GM12801 (cell line): ENCODE data around the gene IFNA21.
"Not testable (repeated sequence)": the region's sequence is repeated elsewhere in the genome, so short reads cannot be mapped to it uniquely, and the experiment has no call there.

ENCODE experiments used
- TF ChIP-seq, protein P1 (sequence below): IDR thresholded peaks from one replicate; pipeline ENCODE4 v1.5.1; 2011; ENCODE audit warnings: control low read depth; ENCODE audit not compliant: insufficient read length; ENCODE audit errors: extremely low read depth

IFNA21 gene

DNA sequence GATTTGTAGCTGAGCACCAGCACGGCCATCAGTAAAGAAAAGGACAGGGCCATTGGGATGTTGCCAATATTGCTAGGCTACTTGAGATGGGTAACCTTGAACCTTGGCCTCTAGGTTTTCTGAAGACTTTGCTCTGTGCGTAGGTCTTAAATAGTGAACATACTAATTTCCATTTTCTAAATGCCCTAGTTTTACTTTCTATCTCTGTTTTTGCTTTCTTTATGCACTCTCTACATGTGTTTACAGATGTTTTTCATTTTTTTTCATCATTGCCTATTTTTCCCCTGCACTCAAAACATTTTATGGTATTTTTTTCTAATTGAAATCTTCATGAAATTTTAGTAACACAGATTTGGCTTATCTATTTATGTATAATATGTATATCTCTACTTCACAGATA is at the start of gene IFNA21:
Gene IFNA21, minus strand, starts transcription at position 101 of the 400 bp plus-strand sequence. Its CDS starts 48 bp downstream, at position 53.
- TF ChIP-seq, protein P1, sequence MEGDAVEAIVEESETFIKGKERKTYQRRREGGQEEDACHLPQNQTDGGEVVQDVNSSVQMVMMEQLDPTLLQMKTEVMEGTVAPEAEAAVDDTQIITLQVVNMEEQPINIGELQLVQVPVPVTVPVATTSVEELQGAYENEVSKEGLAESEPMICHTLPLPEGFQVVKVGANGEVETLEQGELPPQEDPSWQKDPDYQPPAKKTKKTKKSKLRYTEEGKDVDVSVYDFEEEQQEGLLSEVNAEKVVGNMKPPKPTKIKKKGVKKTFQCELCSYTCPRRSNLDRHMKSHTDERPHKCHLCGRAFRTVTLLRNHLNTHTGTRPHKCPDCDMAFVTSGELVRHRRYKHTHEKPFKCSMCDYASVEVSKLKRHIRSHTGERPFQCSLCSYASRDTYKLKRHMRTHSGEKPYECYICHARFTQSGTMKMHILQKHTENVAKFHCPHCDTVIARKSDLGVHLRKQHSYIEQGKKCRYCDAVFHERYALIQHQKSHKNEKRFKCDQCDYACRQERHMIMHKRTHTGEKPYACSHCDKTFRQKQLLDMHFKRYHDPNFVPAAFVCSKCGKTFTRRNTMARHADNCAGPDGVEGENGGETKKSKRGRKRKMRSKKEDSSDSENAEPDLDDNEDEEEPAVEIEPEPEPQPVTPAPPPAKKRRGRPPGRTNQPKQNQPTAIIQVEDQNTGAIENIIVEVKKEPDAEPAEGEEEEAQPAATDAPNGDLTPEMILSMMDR = not testable (repeated sequence)

DNA sequence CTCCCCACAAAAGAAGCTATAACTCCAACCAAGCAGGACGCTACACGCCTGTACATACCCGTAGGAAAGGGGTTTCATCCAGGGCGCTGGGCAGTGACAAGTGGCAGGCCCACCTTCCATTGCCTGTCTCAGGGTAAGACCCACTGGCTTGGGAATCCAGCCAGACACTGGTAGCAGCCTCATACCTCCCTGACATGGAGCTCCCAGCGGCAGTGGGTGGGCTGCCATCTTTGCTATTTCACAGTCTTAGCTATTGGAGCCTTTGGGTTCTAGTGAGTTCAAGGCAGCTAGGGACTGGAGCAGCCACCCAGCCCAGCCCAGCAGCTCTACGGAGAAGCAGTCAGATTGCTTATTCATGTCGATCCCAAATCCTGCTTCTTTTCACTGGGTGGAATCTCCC is 43.9 kb upstream of the IFNA21 start:
- TF ChIP-seq, protein P1 = no peak

DNA sequence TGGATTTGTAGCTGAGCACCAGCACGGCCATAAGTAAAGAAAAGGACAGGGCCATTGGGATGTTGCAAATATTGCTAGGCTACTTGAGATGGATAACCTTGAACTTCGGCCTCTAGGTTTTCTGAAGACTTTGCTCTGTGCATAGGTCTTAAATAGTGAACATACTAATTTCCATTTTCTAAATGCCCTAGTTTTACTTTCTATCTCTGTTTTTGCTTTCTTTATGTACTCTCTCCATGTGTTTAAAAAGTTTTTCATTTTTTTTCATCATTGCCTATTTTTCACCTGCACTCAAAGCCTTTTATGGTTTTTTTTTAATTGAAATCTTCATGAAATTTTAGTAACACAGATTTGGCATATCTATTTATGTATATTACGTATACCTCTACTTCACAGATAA is 40.6 kb upstream of the IFNA21 start, which contains the start of gene IFNA10:
Gene IFNA10, minus strand, starts transcription at position 101 of the 400 bp plus-strand sequence. Its CDS starts 46 bp downstream, at position 55.
- TF ChIP-seq, protein P1 = not testable (repeated sequence)

DNA sequence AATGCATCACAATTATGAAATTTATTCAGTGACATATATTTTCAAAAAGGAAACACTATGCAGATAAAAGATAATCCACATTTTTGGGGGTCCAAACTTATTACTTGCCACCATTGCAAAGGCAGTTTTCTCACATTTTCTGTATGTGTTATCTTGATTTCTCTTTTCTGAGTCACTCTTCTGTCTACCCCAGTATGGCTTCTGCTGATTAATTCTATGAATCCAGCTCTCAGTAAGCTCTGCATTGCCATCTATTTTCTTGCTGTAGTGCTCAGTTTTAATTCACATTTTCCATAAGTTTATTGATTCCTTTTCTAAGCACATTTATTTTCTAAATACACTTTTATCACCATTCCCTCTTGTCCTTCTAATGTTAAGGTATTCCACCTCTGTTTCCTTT is 38.7 kb upstream of the IFNA21 start:
- TF ChIP-seq, protein P1 = no peak

DNA sequence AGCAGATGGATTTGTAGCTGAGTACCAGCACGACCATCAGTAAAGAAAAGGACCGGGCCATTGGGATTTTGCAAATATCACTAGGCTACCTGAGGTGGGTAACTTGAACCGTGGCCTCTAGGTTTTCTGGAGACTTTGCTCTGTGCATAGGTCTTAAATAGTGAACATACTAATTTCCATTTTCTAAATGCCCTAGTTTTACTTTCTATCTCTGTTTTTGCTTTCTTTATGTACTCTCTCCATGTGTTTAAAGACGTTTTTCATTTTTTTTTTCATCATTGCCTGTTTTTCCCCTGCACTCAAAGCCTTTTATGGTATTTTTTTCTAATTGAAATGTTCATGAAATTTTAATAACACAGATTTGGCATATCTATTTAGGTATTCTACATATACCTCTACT is 35.6 kb upstream of the IFNA21 start, which contains the start of gene IFNA7:
Gene IFNA7, minus strand, starts transcription at position 101 of the 400 bp plus-strand sequence. Its CDS starts 40 bp downstream, at position 61.
- TF ChIP-seq, protein P1 = not testable (repeated sequence)

DNA sequence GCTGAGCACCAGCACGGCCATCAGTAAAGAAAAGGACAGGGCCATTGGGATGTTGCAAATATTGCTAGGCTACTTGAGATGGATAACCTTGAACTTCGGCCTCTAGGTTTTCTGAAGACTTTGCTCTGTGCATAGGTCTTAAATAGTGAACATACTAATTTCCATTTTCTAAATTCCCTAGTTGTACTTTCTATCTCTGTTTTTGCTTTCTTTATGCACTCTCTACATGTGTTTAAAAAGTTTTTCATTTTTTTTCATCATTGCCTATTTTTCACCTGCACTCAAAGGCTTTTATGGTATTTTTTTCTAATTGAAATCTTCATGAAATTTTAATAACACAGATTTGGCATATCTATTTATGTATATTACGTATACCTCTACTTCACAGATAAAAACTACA is 21.0 kb upstream of the IFNA21 start, which contains the start of gene IFNA4:
Gene IFNA4, minus strand, starts transcription at position 101 of the 400 bp plus-strand sequence. Its CDS starts 56 bp downstream, at position 45.
- TF ChIP-seq, protein P1 = not testable (repeated sequence)

DNA sequence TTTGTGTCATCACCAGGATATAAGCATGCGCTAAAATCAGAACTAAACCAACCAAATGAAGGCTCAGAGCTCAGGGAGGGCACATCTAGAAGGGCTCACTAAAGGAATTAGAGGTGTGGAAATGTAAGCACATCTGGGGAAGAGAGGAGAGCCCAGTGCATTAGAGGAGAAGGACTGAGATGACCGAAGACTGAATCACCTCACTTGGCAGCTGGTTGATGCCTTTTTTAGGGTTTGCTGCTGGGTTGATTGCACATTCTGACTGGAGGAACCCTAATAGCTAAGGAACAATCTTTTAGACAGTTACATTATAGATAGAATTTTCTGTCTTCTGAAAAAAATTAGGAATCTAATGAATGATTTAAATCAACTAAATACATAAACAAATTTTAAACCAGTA is 8.2 kb upstream of the IFNA21 start:
- TF ChIP-seq, protein P1 = no peak

DNA sequence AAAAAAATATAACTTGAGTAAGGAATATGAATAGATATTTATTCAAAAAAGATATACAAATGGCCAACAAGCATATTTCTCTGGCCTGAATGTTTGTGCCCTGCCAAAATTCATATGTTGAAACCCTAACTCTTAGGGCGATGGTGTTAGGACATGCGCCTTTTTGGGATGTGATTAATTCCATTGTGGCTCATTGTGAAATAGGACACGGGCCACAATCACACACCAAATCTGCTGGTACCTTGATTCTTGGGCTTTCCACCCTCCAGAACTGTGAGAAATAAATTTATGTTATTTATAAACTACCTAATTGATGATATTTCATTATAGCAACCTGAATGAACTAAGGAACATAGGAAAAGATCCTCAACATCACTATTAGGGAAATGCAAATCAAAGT is 5.7 kb upstream of the IFNA21 start:
- TF ChIP-seq, protein P1 = no peak
